ENCODE results near the gene PLSCR3. TPM values are rescaled to one million over a fixed set of nuclear protein-coding genes. Genes with fewer than 3 reads are reported as not detected.
"Not testable (repeated sequence)": the region's sequence is repeated elsewhere in the genome, so short reads cannot be mapped to it uniquely, and the experiment has no call there.

The PLSCR3 gene
- total RNA-seq, 1 experiment from 2014 or later = 43.8 TPM

GRCh38 chr17:7368599-7368994 lies 25.7 kb downstream of the PLSCR3 start:
- H3K4me3 ChIP-seq (replicated peaks in 1 of 2; ENCODE audit: low read depth in 1 of 2, low read length in 2 of 2); H3K9ac ChIP-seq (ENCODE audit: low read length); H3K27ac ChIP-seq (ENCODE audit: low read depth, low read length); ATAC-seq; BruUV-seq (replicated peaks); H3K9me2 ChIP-seq (ENCODE audit: insufficient read depth); DNase-seq (ENCODE audit: low read depth, low spot score); intact Hi-C loops (cut with micrococcal nuclease); H3K9me3 ChIP-seq (ENCODE audit: control insufficient read depth in 1 of 2, insufficient read depth in 1 of 2, low read depth in 1 of 2, low read length in 2 of 2); H4K20me1 ChIP-seq (ENCODE audit: insufficient read depth); RAD21 ChIA-PET (ENCODE audit: low non-redundant PET in 1 of 2, low total read pairs in 2 of 2, uncharacterized antibody in 2 of 2, unreplicated experiment in 2 of 2); H3K27me3 ChIP-seq (ENCODE audit: insufficient read depth, low read length); H2AFZ ChIP-seq (ENCODE audit: low read depth, low read length, poor library complexity, severe bottlenecking); H3K79me2 ChIP-seq (ENCODE audit: insufficient read depth, low read length); H3K4me2 ChIP-seq (ENCODE audit: low read length); H3K4me1 ChIP-seq (ENCODE audit: control insufficient read depth in 1 of 2, insufficient read depth in 2 of 2, low read length in 2 of 2); H3K36me3 ChIP-seq (ENCODE audit: control insufficient read depth in 1 of 2, insufficient read depth in 2 of 2, low read length in 2 of 2): not testable (repeated sequence)
- POLR2A ChIA-PET = interaction anchor here (1.2 kb wide), 1 partner anchor 35 kb away, joined by 3 read pairs; the partner anchor contains the start of gene TMEM256
- CTCF ChIA-PET = interaction anchor here (0.6 kb wide), 1 partner anchor 817 kb away, joined by 4 read pairs; no protein-coding TSS in a partner anchor

GRCh38 chr17:7367918-7368598 lies 26.3 kb downstream of the PLSCR3 start:
- CTCF ChIA-PET = no interaction called here

More at GRCh38 chr17:7367918-7368598, 26.3 kb downstream of the PLSCR3 start:
- intact Hi-C loops (cut with micrococcal nuclease) = no loop called here
- Histone ChIP-seq H3K9ac (ENCODE audit: low read length) (no peak overlapping the region), H3K9me2 (ENCODE audit: insufficient read depth) (no peaks in the 10 kb centered on the region), H3K4me2 (ENCODE audit: low read length) (no peak overlapping the region), H3K36me3 (ENCODE audit: control insufficient read depth in 1 of 2, insufficient read depth in 2 of 2, low read length in 2 of 2) (no peaks in the 10 kb centered on the region), H3K79me2 (ENCODE audit: insufficient read depth, low read length) (no peaks in the 10 kb centered on the region), H3K4me1 (ENCODE audit: control insufficient read depth in 1 of 2, insufficient read depth in 2 of 2, low read length in 2 of 2) (peaks cover 7 to 9% of the 10 kb centered on the region in 2 experiments), H3K4me3 (replicated peaks in 1 of 2; ENCODE audit: low read depth in 1 of 2, low read length in 2 of 2) (no peak overlapping the region), H3K27me3 (ENCODE audit: insufficient read depth, low read length) (no peaks in the 10 kb centered on the region), H3K27ac (ENCODE audit: low read depth, low read length) (no peak overlapping the region), H4K20me1 (ENCODE audit: insufficient read depth) (no peaks in the 10 kb centered on the region), H3K9me3 (ENCODE audit: control insufficient read depth in 1 of 2, insufficient read depth in 1 of 2, low read depth in 1 of 2, low read length in 2 of 2) (no peaks in the 10 kb centered on the region), H2AFZ (ENCODE audit: low read depth, low read length, poor library complexity, severe bottlenecking) (no peak overlapping the region)
- ChIA-PET RAD21 (ENCODE audit: low non-redundant PET in 1 of 2, low total read pairs in 2 of 2, uncharacterized antibody in 2 of 2, unreplicated experiment in 2 of 2) (no interaction called here), POLR2A (interaction anchor here (1.2 kb wide), 1 partner anchor 36 kb away, joined by 3 read pairs; the partner anchor contains the start of gene TMEM256)
- BruUV-seq (replicated peaks) = no TSS peak
- DNase-seq (ENCODE audit: low read depth, low spot score) = no peak
- TF ChIP-seq ATF3 (IDR thresholded peaks at IDR 0.05) = no peak
- no peak for TF ChIP-seq EZH2 (IDR thresholded peaks at IDR 0.05)
- ATAC-seq = no peak
